Measurements from ENCODE around the gene MAP4K4.

DNA sequence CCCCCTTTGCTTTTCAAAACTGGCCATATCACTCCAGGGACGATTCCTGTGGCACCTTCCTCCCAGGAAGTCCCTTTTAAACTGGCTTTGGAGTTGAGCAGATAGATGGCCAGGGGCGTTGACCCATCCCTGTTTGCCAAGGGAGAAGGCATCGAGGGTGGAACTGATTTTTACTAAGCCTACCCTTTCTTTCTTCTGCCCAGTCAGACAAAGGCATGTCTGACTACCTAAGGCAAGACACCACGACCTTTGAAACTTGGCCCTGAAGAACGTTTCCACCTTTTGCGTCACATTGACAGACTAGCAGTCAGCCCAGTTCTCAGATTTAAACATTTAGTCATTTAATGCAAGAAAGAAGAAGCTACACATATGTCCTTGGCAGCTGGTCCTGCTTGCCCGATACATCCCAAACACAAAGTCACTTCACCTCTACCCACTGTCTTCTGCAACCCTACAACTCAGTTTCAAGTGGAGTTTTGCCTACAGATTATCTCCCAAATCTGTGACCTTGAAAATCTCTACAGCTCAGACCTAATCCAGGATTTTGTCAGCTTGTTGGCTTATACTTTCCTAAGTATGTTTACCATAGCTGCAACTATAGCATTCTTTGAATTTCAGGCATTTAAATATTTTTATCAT, 192.1 kb downstream of the MAP4K4 start:
- TF ChIP-seq JUN (CRISPR knock-in tag; IDR thresholded peaks at IDR 0.05) = no peak
- TF ChIP-seq, protein P1, sequence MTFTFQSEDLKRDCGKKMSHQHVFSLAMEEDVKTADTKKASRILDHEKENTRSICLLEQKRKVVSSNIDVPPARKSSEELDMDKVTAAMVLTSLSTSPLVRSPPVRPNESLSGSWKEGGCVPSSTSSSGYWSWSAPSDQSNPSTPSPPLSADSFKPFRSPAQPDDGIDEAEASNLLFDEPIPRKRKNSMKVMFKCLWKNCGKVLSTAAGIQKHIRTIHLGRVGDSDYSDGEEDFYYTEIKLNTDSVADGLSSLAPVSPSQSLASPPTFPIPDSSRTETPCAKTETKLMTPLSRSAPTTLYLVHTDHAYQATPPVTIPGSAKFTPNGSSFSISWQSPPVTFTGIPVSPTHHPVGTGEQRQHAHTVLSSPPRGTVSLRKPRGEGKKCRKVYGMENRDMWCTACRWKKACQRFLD (CRISPR knock-in tag; IDR thresholded peaks at IDR 0.05; ENCODE audit: borderline replicate concordance) = no peak
- no peak for TF ChIP-seq FOXK1 (CRISPR knock-in tag; IDR thresholded peaks at IDR 0.05; ENCODE audit: borderline replicate concordance, low read depth)
- TF ChIP-seq POLR2AphosphoS5 (IDR thresholded peaks at IDR 0.05; ENCODE audit: low read depth, low read length) = peak; percentile 43
